Ovary (tissue), 3 donors: ENCODE measurements around the gene CFAP107.

Source experiments
- EP300 ChIP-seq: sonication (generic); formaldehyde crosslinking; IDR thresholded peaks from one replicate; pipeline ENCODE4 v1.6.1; 2017; ENCODE audit warnings: antibody characterized with exemption
- POLR2A ChIP-seq: fragments of 450-650 bp; IDR thresholded peaks from one replicate; pipeline ENCODE4 v1.6.1; 2017; ENCODE audit warnings: antibody characterized with exemption, mild to moderate bottlenecking, moderate library complexity
- TF ChIP-seq, protein P1 (sequence below), 3 donors: fragments of 450-650 bp in 2 of 3; fragments of 200-600 bp in 1 of 3; IDR thresholded peaks; one replicate each; pipeline versions ENCODE4 v1.5.1 to v1.8.0; 2016 to 2022; ENCODE audit warnings: antibody characterized with exemption in 3 of 3, mild to moderate bottlenecking in 1 of 3
- donor health status: DM: no; HTN: no; CAD: no.

DNA sequence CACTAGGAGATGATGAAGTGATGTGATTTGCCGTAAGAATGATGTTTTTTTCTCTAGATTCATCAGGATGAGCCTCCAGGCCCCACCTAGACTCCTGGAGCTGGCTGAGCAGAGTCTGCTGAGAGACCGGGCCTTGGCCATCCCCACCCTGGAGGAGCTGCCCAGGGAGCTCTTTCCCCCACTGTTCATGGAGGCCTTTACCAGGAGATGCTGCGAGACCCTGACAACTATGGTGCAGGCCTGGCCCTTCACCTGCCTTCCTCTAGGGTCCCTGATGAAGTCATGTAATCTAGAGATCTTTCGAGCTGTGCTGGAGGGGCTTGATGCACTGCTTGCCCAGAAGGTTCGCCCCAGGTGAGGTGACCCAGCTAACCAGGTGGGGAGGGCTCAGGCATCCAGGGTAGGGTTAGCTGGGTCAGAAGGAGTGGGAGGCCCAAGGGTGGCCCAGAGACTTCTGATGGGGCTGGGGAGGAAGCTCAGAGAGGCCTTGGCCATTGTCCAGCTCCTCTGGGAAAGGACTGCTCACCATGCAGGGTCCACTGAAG, 28.9 kb downstream of the CFAP107 start:
- no peak for TF ChIP-seq POLR2A
- TF ChIP-seq, protein P1, sequence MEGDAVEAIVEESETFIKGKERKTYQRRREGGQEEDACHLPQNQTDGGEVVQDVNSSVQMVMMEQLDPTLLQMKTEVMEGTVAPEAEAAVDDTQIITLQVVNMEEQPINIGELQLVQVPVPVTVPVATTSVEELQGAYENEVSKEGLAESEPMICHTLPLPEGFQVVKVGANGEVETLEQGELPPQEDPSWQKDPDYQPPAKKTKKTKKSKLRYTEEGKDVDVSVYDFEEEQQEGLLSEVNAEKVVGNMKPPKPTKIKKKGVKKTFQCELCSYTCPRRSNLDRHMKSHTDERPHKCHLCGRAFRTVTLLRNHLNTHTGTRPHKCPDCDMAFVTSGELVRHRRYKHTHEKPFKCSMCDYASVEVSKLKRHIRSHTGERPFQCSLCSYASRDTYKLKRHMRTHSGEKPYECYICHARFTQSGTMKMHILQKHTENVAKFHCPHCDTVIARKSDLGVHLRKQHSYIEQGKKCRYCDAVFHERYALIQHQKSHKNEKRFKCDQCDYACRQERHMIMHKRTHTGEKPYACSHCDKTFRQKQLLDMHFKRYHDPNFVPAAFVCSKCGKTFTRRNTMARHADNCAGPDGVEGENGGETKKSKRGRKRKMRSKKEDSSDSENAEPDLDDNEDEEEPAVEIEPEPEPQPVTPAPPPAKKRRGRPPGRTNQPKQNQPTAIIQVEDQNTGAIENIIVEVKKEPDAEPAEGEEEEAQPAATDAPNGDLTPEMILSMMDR (IDR thresholded peaks at IDR 0.05) = no peak
- no peak for TF ChIP-seq EP300
